Mucosa of descending colon (tissue), 3 donors: ENCODE data around the gene IFNLR1. TPM values are rescaled to one million over a fixed set of nuclear protein-coding genes. Genes with fewer than 3 reads are reported as not detected.

Experiments used
- ATAC-seq: fragments of 200-7000 bp; cut with Tn5 transposase; one replicate; pipeline ENCODE4 v1.9.1; 2020; ENCODE audit warnings: mild to moderate bottlenecking, moderate library complexity
- DNase-seq, 3 donors: peaks; one replicate each; pipeline ENCODE4 v3.0.0-alpha.2; 2020
- H3K36me3 ChIP-seq: fragments of 200-600 bp; one replicate; pipeline ENCODE4 v1.8.0; 2021; ENCODE audit warnings: low read depth, mild to moderate bottlenecking
- H3K4me1 ChIP-seq: fragments of 200-600 bp; one replicate; pipeline ENCODE4 v1.8.0; 2021; ENCODE audit warnings: low read depth, mild to moderate bottlenecking
- H3K4me3 ChIP-seq: fragments of 200-600 bp; one replicate; pipeline ENCODE4 v1.8.0; 2021; ENCODE audit warnings: mild to moderate bottlenecking
- H3K9me3 ChIP-seq: fragments of 200-600 bp; one replicate; pipeline ENCODE4 v1.8.0; 2021; ENCODE audit warnings: mild to moderate bottlenecking
- intact Hi-C, 2 donors: fragments of 100-400 bp; cut with DNase I in 1 of 2; cut with micrococcal nuclease in 1 of 2; formaldehyde crosslinking; loops; one replicate each; pipeline versions ENCODE4 v1.11.0 to v1.11.1; 2022; cut with DNase I, micrococcal nuclease
- total RNA-seq, 3 donors: library from RNA; stranded (reverse); fragmentation: NEBNext Ultra II Directional in 2 of 3; extraction: Animal tissue kit (Norgen Biotek cat#: 25700) in 2 of 3; gene quantifications; one replicate each; pipeline versions ENCODE4 v1.2.1 to v1.2.4, GENCODE V29; 2021 to 2023
- TF ChIP-seq, protein P1 (sequence below): fragments of 200-600 bp; IDR thresholded peaks from one replicate; pipeline ENCODE4 v1.8.0; 2022; ENCODE audit warnings: antibody characterized with exemption, mild to moderate bottlenecking
- donor health status: DM: no; HTN: no; CAD: no; lungs with moderate emphysema.
- donor health status: DM: no; HTN: no; CAD: no.
- donor health status: DM: no; HTN: yes; CAD: no.

IFNLR1 gene
- total RNA-seq, 3 donors from 2014 or later = 5.3 to 24.0 (median 18.8) TPM

DNA sequence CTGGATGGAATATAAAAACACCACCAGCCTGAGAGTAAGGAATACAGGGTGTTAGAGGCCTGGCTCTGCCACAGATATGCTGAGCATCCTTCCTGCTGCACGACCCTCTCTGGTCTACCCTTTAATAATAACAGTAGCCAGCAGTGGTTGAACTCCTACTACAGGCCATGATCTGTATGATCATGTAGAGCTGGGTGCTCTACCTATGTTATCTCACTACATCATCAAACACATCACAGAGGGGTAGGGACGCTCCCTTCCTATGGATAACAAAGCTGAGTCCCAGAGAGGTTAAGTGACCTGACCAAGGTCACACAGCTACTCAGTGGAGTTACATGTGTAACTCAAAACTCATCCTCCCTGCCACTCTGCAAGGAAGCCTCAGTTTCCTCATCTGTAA lies 62.1 kb downstream of the IFNLR1 start:
- Histone ChIP-seq H3K9me3 (no peaks in the 10 kb centered on the region), H3K4me3 (no peak overlapping the region), H3K36me3 (no peaks in the 10 kb centered on the region), H3K4me1 (peaks cover 11% of the 10 kb centered on the region)
- TF ChIP-seq, protein P1, sequence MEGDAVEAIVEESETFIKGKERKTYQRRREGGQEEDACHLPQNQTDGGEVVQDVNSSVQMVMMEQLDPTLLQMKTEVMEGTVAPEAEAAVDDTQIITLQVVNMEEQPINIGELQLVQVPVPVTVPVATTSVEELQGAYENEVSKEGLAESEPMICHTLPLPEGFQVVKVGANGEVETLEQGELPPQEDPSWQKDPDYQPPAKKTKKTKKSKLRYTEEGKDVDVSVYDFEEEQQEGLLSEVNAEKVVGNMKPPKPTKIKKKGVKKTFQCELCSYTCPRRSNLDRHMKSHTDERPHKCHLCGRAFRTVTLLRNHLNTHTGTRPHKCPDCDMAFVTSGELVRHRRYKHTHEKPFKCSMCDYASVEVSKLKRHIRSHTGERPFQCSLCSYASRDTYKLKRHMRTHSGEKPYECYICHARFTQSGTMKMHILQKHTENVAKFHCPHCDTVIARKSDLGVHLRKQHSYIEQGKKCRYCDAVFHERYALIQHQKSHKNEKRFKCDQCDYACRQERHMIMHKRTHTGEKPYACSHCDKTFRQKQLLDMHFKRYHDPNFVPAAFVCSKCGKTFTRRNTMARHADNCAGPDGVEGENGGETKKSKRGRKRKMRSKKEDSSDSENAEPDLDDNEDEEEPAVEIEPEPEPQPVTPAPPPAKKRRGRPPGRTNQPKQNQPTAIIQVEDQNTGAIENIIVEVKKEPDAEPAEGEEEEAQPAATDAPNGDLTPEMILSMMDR = no peak
- DNase-seq (no peak), ATAC-seq (no peak)
- intact Hi-C loops = no loop called here

DNA sequence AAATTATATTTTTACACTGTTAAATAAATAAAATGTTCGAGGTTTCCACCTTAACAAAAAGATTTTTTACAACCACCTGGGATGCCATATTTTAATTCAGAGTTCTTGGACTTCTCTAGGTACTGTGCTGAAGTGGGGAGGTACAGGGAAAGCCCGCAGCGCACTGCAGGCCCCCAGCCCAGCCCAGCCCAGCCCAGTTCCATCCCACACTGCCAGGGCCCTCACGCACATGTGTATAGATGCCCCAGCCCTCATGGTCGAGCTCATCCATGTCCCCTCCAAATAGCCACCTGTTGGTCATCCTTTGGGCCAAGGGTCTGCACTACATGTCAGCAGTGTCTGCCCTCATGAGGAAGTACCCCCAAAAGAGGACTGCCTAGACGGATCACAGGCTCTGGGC lies 63.5 kb downstream of the IFNLR1 start:
- intact Hi-C loops = no loop called here
- H3K4me1 ChIP-seq = peaks cover 20% of the 10 kb centered on the region

DNA sequence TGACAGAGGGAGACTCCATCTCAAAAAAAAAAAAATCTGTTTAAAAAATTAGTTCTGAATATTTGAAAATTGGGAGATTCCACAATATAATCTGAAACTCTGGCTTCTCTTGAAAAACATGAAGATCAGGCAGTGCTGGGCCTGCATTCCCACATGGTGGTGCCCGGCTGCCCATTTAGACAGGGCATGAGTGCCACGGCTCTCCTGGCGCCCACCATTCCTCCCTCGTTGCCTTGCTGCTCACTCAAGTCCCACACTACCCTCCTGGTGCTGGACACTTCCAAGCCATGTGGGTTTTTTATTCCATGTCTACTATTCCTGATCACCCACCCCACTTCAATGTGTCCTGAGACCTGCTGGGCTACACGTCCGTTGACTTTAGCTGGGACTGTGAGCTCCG lies 64.3 kb downstream of the IFNLR1 start:
- no peaks in the 10 kb centered on the region for H3K36me3 ChIP-seq
- peaks cover 27% of the 10 kb centered on the region for H3K4me1 ChIP-seq
- intact Hi-C loops = no loop called here
- TF ChIP-seq, protein P1 = no peak
- DNase-seq (no peak), ATAC-seq (no peak)
- no peaks in the 10 kb centered on the region for H3K9me3 ChIP-seq
- no peak overlapping the region for H3K4me3 ChIP-seq

More for the DNA sequence above, 63.5 kb downstream of the IFNLR1 start:
- Histone ChIP-seq H3K9me3 (no peaks in the 10 kb centered on the region), H3K4me3 (no peak overlapping the region), H3K36me3 (no peaks in the 10 kb centered on the region)
- TF ChIP-seq, protein P1 = no peak
- DNase-seq (no peak), ATAC-seq (no peak)

DNA sequence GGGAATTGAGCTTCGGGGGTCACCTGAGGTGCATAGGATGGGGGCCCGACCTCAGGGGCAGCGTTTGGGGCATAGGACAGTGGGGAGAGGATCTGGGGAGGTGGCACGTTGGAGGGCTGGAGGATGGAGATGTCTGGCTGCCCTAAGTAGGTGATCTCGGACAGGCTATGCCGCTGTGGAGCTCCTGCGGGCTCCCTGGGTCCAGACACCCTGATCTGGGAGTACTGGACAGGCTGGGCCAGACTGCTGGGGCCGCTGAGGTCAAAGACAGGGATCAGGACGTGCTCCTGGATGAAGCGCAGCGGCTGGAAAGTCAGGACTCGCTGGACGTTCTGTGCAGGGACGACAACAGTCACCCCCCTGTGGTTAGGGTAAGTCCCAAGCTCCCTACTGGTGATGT lies 65.7 kb downstream of the IFNLR1 start:
- intact Hi-C loops = no loop called here
- H3K4me1 ChIP-seq = peaks cover 36% of the 10 kb centered on the region
- TF ChIP-seq, protein P1 = no peak
- no peak overlapping the region for H3K4me3 ChIP-seq
- ATAC-seq (no peak), DNase-seq (peak in 1 of 3 donors; percentile 23)
- no peaks in the 10 kb centered on the region for H3K9me3 ChIP-seq
- H3K36me3 ChIP-seq = no peaks in the 10 kb centered on the region

DNA sequence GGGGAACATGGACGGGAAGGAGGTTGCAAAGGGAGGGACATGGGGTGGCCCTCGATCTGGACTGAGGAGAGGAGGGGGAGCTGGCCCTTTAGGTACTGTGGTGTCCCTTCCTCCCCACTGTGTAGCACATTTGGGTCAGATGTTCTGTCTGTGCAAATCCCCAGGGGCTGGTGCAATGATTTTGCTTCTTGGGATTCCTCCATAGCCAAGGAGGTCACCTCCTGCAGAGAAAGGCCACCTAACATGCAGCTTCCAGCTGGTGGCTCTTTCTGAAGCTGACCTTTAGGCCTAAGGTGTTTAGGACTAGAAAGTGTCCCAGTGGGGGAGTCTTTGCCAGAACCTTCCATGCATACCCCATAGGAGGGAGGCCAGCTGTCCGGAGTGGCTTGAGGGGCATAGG lies 66.1 kb downstream of the IFNLR1 start:
- ATAC-seq (no peak), DNase-seq (no peak)
- Histone ChIP-seq H3K36me3 (no peaks in the 10 kb centered on the region), H3K4me3 (no peak overlapping the region), H3K9me3 (no peaks in the 10 kb centered on the region), H3K4me1 (peaks cover 36% of the 10 kb centered on the region)
- TF ChIP-seq, protein P1 = no peak
- intact Hi-C loops = no loop called here
